CD14-positive monocyte (primary cell): ENCODE data around the gene CNPY2. TPM values are rescaled to one million over a fixed set of nuclear protein-coding genes. Genes with fewer than 3 reads are reported as not detected.
"Not testable (repeated sequence)": the region's sequence is repeated elsewhere in the genome, so short reads cannot be mapped to it uniquely, and the experiment has no call there.

Experiments used
- DNase-seq, 3 donors: peaks; one replicate each; pipeline ENCODE4 v3.0.0-alpha.2; 2011 to 2022
- H2AFZ ChIP-seq: 2 replicates; pipeline ENCODE4 v1.6.0; 2012; ENCODE audit warnings: mild to moderate bottlenecking, low read depth, low read length, inconsistent platforms; ENCODE audit not compliant: insufficient read depth, poor library complexity, severe bottlenecking
- H3K27ac ChIP-seq, 2 donors: 1 replicate in 1 of 2; 2 replicates in 1 of 2; pipeline ENCODE4 v1.5.1; 2012 to 2013; ENCODE audit warnings: low read length in 2 of 2, control low read depth in 1 of 2, inconsistent platforms in 1 of 2, low read depth in 1 of 2, mild to moderate bottlenecking in 1 of 2
- H3K27me3 ChIP-seq, 2 donors: one replicate each; pipeline versions ENCODE4 v1.6.0 to v1.6.1; 2011 to 2013; ENCODE audit warnings: low read length in 2 of 2; ENCODE audit not compliant: control insufficient read depth in 2 of 2, insufficient read depth in 2 of 2
- H3K36me3 ChIP-seq, 2 donors: replicated peaks in 1 of 2; 1 replicate in 1 of 2; 2 replicates in 1 of 2; pipeline versions ENCODE4 v1.5.1 to v1.6.1; 2012 to 2013; ENCODE audit warnings: low read length in 2 of 2, control low read depth in 1 of 2, inconsistent platforms in 1 of 2, mild to moderate bottlenecking in 1 of 2; ENCODE audit not compliant: insufficient read depth in 2 of 2, control insufficient read depth in 1 of 2
- H3K4me1 ChIP-seq, 2 donors: 1 replicate in 1 of 2; 2 replicates in 1 of 2; pipeline versions ENCODE4 v1.5.1 to v1.6.1; 2012 to 2013; ENCODE audit warnings: low read length in 2 of 2, control low read depth in 1 of 2, inconsistent platforms in 1 of 2, mild to moderate bottlenecking in 1 of 2, moderate library complexity in 1 of 2; ENCODE audit not compliant: insufficient read depth in 2 of 2, control insufficient read depth in 1 of 2
- H3K4me2 ChIP-seq: replicated peaks from 2 replicates; pipeline ENCODE3; 2012; ENCODE audit warnings: low read length, moderate library complexity, mild to moderate bottlenecking; ENCODE audit not compliant: poor library complexity, severe bottlenecking; ENCODE audit errors: extremely low read depth
- H3K4me3 ChIP-seq, 3 experiments: fragments of 200-600 bp in 1 of 3; sonication (generic) in 1 of 3; replicated peaks in 1 of 3; 1 replicate in 2 of 3; 2 replicates in 1 of 3; pipeline ENCODE4 v1.5.1; 2011 to 2013; ENCODE audit warnings: low read length in 3 of 3, mild to moderate bottlenecking in 3 of 3, control low read depth in 2 of 3, low read depth in 2 of 3, inconsistent platforms in 1 of 3, moderate library complexity in 1 of 3
- H3K79me2 ChIP-seq: 2 replicates; pipeline ENCODE4 v1.6.0; 2012; ENCODE audit warnings: mild to moderate bottlenecking, control low read depth, inconsistent platforms, low read length, moderate library complexity; ENCODE audit not compliant: insufficient read depth
- H3K9ac ChIP-seq: 2 replicates; pipeline ENCODE4 v1.6.0; 2017; ENCODE audit warnings: low read length, mild to moderate bottlenecking; ENCODE audit not compliant: insufficient read depth, poor library complexity, severe bottlenecking
- H3K9me3 ChIP-seq, 2 donors: replicated peaks in 1 of 2; 1 replicate in 1 of 2; 2 replicates in 1 of 2; pipeline versions ENCODE4 v1.5.1 to v1.6.1; 2012 to 2013; ENCODE audit warnings: low read length in 2 of 2, control low read depth in 1 of 2; ENCODE audit not compliant: control insufficient read depth in 1 of 2, insufficient read depth in 1 of 2
- H4K20me1 ChIP-seq: 2 replicates; pipeline ENCODE4 v1.6.0; 2012; ENCODE audit warnings: mild to moderate bottlenecking, low read length, control low read depth, moderate library complexity; ENCODE audit not compliant: insufficient read depth
- H3K27ac Mint-ChIP-seq, 7 donors: one replicate each; pipeline ENCODE4 v1.8.0; 2020; ENCODE audit warnings: mild to moderate bottlenecking in 7 of 7, mixed read lengths in 7 of 7, moderate library complexity in 6 of 7, inconsistent platforms in 2 of 7
- H3K27me3 Mint-ChIP-seq, 3 donors: one replicate each; pipeline ENCODE4 v1.8.0; 2021 to 2022; ENCODE audit warnings: low read depth in 3 of 3, mild to moderate bottlenecking in 3 of 3, mixed read lengths in 3 of 3, moderate library complexity in 3 of 3, inconsistent platforms in 1 of 3
- H3K36me3 Mint-ChIP-seq, 2 donors: one replicate each; pipeline ENCODE4 v1.8.0; 2020; ENCODE audit warnings: mixed read lengths in 2 of 2, inconsistent platforms in 1 of 2, mild to moderate bottlenecking in 1 of 2
- H3K4me1 Mint-ChIP-seq: one replicate; pipeline ENCODE4 v1.8.0; 2020; ENCODE audit warnings: mild to moderate bottlenecking, mixed read lengths
- H3K4me3 Mint-ChIP-seq, 2 donors: one replicate each; pipeline ENCODE4 v1.8.0; 2020; ENCODE audit warnings: mild to moderate bottlenecking in 2 of 2, mixed read lengths in 2 of 2, moderate library complexity in 1 of 2
- H3K9me3 Mint-ChIP-seq, 7 donors: one replicate each; pipeline ENCODE4 v1.8.0; 2020 to 2022; ENCODE audit warnings: mixed read lengths in 7 of 7, mild to moderate bottlenecking in 6 of 7, moderate library complexity in 6 of 7, inconsistent platforms in 2 of 7
- whole genome bisulfite sequencing: methylation state at CpG from one replicate; pipeline ENCODE4 v1.1.5; 2013; ENCODE audit warnings: missing lambda C conversion rate; ENCODE audit not compliant: insufficient coverage; 5-methylcytosine and 5-hydroxymethylcytosine counted together
- intact Hi-C, 2 donors: fragments of 100-400 bp; cut with micrococcal nuclease; formaldehyde crosslinking; loops; one replicate each; pipeline versions ENCODE4 v1.15.0 to v1.15.1; 2023
- polyA plus RNA-seq, 3 donors: library from polyadenylated mRNA; depleted of rRNA in 1 of 3; unstranded in 2 of 3; stranded (reverse) in 1 of 3; fragments of 300-500 nt in 2 of 3; fragments of >200 nt in 1 of 3; fragmentation: Illumina TruSeq in 2 of 3; gene quantifications; 1 replicate in 2 of 3; 2 replicates in 1 of 3; pipeline ENCODE4 v1.2.3, GENCODE V29; 2012 to 2021
- TF ChIP-seq, protein P1 (sequence below): fragments of 200-600 bp; IDR thresholded peaks from one replicate; pipeline ENCODE4 v1.8.0; 2022; ENCODE audit warnings: antibody characterized with exemption, mild to moderate bottlenecking

Gene CNPY2
- polyA plus RNA-seq, 3 donors: 50.4 to 122 (median 121) TPM

DNA sequence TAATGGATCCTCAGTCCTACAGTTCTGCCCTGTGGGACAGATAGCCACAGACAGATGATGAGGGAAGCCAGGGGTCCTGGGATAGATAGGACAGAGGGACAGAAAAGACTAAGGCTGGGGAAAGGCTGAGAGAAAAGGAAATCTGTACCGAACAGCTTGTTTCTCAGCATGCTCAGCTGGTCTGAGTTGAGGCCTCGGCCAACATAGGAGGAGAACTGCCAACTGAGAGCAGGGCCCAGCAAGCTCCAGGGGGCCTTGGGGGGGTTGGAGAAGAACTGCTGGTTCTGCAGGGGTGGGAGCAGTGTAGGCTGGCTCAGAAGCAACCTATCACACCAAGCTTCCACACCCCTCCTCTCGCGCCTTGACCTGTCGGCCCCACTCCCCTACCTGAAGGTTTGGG lies 33.0 kb upstream of the CNPY2 start:
- Histone ChIP-seq H3K79me2 (peaks cover 5% of the 10 kb centered on the region), H3K27me3 (no peaks in the 10 kb centered on the region), H3K27ac (peak overlapping the region in 1 of 2 donors; percentile 20), H3K9ac (no peak overlapping the region), H3K4me3 (no peak overlapping the region), H3K9me3 (no peaks in the 10 kb centered on the region), H3K4me2 (no peak overlapping the region), H2AFZ (no peak overlapping the region), H3K36me3 (peaks cover 90 to 97% of the 10 kb centered on the region in 2 donors), H3K4me1 (no peaks in the 10 kb centered on the region), H4K20me1 (peaks cover 48% of the 10 kb centered on the region)
- Mint-ChIP-seq H3K9me3 (no peaks in the 10 kb centered on the region), H3K27ac (peak overlapping the region in 2 of 7 donors; percentile 27 to 37), H3K27me3 (no peaks in the 10 kb centered on the region), H3K36me3 (peaks cover 72 to 95% of the 10 kb centered on the region in 2 donors), H3K4me3 (no peak overlapping the region), H3K4me1 (no peaks in the 10 kb centered on the region)
- DNase-seq: no peak
- intact Hi-C loops: no loop called here
- TF ChIP-seq, protein P1, sequence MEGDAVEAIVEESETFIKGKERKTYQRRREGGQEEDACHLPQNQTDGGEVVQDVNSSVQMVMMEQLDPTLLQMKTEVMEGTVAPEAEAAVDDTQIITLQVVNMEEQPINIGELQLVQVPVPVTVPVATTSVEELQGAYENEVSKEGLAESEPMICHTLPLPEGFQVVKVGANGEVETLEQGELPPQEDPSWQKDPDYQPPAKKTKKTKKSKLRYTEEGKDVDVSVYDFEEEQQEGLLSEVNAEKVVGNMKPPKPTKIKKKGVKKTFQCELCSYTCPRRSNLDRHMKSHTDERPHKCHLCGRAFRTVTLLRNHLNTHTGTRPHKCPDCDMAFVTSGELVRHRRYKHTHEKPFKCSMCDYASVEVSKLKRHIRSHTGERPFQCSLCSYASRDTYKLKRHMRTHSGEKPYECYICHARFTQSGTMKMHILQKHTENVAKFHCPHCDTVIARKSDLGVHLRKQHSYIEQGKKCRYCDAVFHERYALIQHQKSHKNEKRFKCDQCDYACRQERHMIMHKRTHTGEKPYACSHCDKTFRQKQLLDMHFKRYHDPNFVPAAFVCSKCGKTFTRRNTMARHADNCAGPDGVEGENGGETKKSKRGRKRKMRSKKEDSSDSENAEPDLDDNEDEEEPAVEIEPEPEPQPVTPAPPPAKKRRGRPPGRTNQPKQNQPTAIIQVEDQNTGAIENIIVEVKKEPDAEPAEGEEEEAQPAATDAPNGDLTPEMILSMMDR: no peak
- 100% methylated on average over 2 of the region's 5 CpGs for WGBS

DNA sequence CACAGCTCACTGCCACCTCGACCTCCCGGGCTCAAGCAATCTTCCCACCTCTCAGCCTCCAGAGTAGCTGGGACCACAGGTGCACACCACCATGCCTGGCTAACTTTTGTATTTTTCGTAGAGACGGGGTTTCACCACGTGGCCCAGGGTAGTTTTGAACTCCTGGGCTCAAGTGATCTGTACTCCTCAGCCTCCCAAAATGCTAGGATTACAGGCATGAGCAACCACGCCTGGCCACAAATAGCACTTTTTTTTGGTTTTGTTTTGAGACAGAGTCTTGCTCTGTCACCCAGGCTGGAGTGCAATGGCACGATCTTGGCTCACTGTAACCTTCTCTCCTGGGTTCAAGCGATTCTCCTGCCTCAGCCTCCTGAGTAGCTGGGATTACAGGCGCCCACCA lies 31.5 kb upstream of the CNPY2 start:
- Histone ChIP-seq H4K20me1 (peaks cover 41% of the 10 kb centered on the region), H3K27ac (peak overlapping the region in 1 of 2 donors; percentile 31), H3K36me3 (peaks cover 91 to 98% of the 10 kb centered on the region in 2 donors)
- H3K27me3 Mint-ChIP-seq, DNase-seq, H3K27me3 ChIP-seq, H3K79me2 ChIP-seq, intact Hi-C loops, H3K4me3 Mint-ChIP-seq, H3K9me3 Mint-ChIP-seq, H2AFZ ChIP-seq, H3K4me1 Mint-ChIP-seq, H3K4me3 ChIP-seq, H3K9me3 ChIP-seq, H3K4me2 ChIP-seq, H3K4me1 ChIP-seq, H3K9ac ChIP-seq: not testable (repeated sequence)
- peak overlapping the region in 4 of 7 donors; percentile 10 to 56 (median 40) for H3K27ac Mint-ChIP-seq
- peaks cover 83 to 98% of the 10 kb centered on the region in 2 donors for H3K36me3 Mint-ChIP-seq
- WGBS: 94% methylated on average over 7 of the region's 9 CpGs
